GM21390 (cell line): ENCODE results near the gene ROBO1.
"Not testable (repeated sequence)": the region's sequence is repeated elsewhere in the genome, so short reads cannot be mapped to it uniquely, and the experiment has no call there.

Source experiments
- ATAC-seq: cut with Tn5 transposase; IDR thresholded peaks from one replicate; pipeline ENCODE4 v1.9.1; 2021; ENCODE audit not compliant: unreplicated experiment

The ROBO1 gene

DNA sequence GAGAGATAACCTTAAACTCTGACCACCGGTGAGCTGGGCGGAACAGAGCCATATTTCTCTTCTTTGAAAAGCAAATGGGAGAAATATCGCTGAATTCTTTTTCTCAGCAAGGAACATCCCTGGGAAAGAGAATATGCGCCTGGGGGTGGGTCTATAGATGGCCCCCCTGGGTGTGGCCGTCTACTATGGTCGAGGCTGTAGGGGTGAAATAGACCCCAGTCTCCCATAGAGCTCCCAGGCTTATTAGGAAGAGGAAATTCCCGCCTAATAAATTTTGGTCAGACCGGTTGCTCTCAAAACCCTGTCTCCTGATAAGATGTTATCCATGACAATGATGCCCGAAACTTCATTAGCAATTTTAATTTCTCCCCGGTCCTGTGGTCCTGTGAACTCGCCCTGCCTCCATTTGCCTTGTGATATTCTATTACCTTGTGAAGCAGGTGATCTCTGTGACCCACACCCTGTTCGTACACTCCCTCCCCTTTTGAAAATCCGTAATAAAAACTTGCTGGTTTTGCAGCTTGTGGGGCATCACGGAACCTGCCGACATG, 441.9 kb downstream of the ROBO1 start:
- not testable (repeated sequence) for ATAC-seq

DNA sequence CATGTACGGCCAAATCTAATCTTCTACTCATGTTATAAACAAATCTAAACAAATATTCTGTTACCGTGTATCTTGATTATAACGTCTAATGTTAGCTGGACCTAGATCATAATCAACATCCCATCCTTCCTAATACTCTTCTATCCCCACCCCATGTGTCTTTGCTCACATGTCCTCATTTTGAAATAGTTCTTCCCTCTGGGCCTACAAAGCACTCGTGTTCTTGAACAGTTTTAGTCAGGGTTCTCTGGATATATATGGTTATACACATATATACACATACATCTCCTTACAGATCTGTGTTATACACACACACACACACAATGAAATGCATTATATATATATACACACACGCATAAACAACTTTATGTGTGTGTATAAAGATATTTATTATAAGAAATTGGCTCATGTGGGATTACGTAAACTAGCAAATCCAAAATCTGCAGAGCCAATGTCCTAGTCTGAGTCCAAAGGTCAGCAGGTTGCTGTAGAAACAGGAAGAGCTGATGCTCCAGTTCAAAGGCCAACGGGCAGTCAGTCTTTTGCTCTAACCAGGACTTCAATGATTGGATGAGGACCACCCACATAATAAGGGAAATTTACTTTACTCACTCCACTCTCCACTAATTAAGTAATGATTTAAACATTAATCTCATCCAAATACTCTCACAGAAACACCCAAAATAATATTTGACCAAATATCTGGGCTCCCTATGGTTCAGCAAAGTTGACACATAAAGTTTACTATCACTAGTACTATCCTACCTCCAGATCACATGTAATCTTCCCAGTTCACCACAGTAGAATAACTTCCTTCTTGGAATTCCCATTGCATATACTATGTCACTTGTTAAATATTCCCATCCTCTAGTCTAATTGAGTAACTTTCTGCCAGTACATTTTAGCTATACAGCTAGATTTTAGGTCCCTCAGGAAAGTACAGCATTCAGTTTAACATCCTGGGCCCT, 450.0 kb downstream of the ROBO1 start:
- ATAC-seq: no peak

DNA sequence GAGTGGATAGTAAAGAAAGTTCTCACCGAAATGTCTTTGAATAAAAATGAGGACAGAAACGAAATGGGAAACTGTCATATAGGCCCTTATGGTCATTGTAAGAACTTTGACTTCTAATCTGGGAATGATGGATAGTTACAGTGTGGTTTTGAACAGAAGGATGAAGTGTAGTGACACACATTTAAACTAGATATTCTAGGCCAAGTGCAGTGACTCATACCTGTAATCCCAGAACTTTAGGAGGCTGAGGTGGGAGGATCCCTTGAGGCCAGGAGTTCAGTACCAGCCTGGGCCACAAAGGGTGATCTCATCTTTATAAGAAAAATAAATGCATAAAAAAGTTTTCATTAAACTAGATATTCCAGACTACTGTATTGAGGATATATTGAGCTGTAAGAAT, 452.8 kb downstream of the ROBO1 start:
- ATAC-seq: no peak

DNA sequence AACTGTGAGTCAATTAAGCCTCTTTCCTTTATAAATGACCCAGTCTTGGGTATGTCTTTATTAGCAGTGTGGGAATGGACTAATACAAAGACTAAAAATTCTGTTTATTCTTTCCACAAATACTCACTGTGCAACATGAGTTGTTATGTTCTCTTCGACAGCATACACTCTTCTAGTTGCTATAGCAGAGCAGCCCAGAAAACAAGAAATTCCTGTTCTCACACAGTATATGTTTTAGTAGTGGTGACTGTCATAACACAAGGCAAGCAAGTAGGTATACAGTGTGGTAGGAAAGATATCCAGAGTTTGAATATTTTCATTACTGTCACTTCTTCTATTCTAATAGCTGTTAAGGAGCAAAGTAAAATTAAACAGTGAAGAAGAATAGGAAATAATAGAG, 453.3 kb downstream of the ROBO1 start:
- no peak for ATAC-seq

DNA sequence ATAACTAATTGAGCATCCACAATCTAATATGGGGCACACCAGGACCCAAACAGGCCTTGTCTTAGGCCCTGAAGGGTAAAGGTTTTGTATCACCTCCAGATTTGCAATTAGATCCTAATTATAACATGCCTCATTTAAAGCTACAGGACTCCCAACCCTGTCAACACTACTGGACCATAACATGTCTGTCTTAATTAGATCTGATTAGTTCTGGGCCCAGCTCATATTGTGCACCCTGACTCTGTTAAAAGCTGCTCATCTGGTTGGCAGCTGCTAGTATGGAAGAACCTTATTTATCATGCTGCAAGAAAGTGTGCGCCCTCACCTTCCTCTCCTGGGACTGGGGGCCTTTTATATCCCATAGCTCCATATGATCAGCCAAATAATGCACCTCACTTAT, 457.8 kb downstream of the ROBO1 start:
- no peak for ATAC-seq

DNA sequence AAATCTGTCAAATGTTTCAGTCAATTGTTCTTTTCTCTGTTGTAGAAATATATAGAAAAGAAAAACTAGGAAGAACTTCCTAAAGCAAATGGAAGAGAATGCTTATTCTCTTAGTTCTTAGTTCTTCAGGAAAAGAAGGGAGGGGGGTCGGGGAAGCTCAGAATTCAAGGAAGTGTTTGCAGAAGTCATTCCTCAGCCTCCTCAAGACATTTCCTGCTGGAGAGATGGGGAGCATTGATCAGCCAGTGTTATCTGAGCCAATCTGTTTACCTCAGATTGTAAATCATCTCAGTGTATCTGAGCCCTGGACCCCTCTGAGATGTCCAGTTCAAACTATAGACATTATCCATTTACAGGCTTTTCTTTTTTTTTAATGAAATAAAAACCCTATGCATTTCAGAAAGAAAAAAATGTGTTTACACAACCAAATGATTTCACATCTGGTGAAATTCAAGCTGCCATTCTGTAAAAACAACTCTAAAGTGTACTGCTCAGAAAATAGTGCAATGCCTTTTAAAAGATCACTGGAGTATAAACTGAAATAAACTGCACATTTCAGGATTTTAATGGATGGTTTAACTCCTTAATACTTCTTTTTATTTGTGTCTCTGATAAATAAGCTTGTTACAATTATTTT, 460.7 kb downstream of the ROBO1 start:
- no peak for ATAC-seq

DNA sequence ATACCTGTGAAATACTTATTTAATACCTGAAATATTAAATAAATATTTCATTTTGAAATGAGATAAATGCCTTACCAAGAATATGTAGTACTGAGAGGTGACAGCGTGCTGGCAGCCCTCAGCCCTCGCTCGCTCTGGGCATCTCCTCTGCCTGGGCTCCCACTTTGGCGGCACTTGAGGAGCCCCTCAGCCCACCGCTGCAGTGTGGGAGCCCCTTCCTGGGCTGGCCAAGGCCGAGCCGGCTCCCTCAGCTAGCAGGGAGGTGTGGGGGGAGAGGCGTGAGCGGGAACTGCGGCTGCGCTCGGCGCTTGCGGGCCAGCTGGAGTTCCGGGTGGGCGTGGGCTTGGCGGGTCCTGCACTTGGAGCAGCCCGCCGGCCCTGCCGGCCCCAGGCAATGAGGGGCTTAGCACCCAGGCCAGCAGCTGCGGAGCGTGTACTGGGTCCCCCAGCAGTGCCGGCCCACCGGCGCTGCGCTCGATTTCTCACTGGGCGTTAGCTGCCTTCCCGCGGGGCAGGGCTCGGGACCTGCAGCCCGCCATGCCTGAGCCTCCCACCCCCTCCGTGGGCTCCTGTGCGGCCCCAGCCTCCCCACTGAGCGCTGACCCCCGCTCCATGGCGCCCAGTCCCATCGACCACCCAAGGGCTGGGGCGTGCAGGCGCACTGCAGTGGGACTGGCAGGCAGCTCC, 467.7 kb downstream of the ROBO1 start:
- ATAC-seq: not testable (repeated sequence)

DNA sequence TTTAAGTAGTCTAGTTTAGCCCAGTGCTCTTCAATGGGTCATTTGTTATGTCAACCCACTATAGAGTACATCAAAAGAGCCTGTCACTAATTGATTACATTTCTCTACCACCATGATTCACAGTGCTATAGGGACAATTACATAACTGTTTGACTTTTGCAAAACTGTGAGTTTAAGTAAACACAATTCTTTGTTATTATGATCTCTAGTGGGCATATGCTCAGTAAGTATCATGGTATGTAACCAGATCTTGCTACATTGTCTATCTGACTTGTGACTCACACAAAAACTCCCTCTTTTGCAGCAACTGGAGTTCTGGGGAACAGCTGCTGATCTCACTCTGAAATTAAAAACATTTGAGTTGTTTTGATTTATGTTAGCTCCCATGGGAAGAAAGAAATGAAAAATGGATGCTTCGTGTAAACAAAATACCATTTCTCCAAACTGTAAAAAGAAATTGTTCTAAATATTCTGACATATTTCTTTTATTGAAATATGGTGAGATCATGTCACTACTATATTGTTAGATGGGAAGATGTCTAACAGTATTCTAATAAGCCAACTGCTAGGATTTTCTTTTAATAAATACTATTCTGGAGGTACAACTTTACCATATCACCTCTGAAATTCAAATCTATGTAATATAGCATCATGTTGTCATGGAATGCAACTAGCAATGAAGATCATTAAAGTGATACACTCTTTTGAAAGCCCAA, 470.4 kb downstream of the ROBO1 start:
- ATAC-seq: no peak

DNA sequence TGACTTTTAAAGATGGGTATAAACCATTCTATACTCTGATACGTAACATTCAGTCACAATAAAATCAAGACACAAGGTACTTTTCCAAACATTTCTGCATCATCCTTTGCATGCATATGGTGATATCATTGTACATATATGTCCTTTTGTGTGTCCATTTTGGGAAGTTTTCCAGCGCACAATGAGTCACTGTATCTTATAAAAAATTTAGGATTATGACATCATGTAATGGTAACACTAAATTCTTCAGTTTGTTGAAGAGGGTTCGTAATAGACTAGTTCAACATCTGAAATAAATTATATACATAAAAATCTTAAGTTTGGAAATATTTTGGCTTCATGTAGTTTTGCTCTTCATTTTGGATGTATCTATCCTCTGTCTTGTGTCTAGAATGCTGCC, 480.9 kb downstream of the ROBO1 start:
- no peak for ATAC-seq

DNA sequence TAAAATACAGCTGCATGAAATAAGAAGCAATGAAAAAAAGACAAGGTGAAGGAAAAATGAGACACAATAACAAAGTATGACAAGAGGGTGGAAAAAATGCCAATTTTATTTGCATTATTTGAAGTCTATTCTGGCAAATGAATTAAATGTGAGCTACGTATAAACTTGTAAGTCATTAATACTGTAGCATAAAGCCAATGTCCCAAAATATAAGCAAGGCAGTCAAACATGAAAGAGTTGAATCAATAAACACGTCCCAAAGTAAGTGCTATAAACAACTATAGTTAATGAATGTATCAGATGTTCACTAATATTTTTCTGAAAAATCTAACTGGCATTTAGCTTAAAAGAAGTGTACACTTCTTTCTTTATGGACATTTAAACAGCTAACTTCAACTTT, 481.9 kb downstream of the ROBO1 start:
- no peak for ATAC-seq

DNA sequence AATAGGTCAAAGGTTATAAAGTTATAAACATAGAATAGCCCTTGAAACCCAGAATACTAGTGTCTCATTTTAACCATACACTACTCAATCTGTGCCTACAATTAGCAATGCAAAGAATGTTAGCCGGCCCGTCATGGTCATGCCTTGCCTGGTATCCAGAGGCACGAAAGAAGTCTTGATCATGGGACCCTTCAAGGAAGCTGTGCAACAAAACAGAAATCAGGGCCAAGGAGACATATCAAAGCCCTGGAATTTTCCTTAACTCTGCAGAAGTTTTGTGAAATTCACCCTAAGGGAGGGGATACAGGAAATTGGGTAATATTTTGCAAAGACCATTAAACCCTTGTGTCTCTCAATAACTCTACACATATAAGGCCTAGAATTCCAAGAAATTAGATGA, 482.4 kb downstream of the ROBO1 start:
- ATAC-seq: no peak

DNA sequence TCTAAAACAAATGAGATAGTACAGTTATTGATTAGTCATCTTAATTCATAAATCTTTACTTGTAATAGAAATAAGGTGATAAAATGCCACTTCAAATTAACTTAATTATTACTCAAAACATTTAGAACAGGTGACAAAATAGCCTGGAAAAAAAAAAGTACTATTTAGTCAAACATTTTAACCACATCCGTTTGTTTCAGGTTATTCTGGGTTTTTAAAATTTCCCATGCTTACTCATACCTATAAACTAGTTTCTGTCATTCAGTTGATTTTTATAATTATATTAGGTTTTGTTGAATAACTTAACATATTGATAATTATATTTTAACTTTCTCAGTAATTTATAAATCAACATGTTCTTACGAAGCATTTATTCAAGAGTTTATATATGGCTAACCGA, 483.0 kb downstream of the ROBO1 start:
- ATAC-seq: no peak

DNA sequence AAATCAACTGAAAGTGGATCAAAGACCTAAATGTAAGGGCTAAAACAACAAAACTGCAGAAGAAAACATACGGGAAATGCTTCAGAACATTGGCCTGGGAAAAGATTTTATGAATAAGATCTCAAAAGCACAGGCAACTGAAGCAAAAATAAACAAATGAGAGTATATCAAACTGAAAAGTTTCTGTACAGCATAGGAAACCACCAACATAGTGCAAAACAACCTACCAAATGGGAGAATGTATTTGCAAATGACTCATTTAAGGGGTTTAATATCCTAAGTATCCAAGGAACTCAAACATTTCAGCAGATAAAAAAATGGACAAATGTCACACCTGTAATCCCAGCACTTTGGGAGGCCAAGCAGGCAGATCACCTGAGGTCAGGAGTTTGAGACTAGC, 489.1 kb downstream of the ROBO1 start:
- ATAC-seq: no peak

DNA sequence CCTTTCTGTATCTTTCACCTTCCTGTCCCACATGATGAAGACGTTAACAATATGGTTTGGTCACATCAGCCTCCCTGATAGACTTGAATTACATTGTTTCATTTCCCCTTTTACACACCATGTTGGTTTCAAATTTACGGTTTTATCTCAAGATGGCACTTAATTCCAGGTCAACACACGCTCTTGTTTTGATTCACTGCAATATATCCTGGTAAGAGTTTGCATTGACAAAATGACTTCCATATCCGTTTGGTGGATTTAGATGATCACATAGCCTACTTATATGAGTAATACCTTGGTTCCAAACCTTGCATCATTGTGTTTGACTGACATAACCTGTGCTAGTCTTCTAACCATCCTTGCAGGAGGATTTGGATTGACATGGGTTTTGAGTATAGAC, 499.4 kb downstream of the ROBO1 start:
- no peak for ATAC-seq

DNA sequence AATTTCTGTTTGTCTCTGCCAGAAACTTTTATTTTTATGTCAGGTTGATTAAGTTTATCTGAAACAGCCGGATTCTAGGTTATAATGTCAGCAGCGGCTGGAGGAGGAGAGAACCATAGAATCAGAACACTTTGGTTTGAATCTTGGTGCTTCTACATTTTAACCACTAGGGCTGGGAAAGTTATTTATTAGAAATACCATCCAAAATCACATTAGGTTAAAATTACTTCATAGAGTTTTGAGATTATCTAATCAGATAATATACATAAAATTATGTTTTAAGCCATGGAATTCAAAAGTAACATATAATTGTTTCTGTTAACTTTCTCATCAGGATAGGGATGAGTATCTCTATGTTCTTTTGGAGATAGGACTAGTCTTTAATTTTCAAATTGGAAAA, 502.9 kb downstream of the ROBO1 start:
- ATAC-seq: no peak

DNA sequence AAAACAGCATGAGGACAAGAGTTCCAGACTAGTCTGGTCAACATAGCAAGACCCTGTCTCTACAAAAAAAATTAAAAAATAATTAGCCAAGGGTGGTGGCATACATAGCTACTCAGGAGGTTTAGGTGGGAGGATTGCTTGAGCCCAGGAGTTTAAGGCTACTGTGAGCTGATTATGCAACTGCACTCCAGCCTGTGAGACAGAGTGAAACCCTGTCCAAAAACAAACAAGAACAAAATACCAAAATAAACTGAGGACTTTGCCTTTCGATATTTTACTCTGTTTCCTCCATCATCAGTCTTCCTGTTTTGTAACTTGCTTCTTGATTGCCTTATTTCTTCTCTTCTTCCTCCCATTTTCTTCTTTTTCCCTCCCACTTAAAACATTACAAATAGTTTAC, 504.4 kb downstream of the ROBO1 start:
- no peak for ATAC-seq

DNA sequence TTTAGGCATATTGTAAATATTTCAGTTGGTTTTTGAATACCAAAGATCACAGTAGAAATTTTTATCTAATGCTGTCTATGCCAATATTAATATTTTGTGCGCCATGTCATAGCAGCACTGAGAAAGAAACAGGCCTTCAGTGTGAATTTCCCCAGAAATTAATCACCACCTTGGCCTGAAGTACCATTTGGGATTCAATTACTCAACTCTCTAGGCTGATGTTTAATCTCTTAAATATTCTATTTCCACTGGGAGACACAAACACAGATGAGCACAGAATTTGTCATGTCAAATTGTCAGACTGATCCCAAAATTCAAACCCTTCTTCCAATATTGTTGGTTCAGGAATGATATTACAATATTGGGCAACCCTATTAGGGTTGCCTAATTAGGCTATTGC, 509.3 kb downstream of the ROBO1 start:
- no peak for ATAC-seq

DNA sequence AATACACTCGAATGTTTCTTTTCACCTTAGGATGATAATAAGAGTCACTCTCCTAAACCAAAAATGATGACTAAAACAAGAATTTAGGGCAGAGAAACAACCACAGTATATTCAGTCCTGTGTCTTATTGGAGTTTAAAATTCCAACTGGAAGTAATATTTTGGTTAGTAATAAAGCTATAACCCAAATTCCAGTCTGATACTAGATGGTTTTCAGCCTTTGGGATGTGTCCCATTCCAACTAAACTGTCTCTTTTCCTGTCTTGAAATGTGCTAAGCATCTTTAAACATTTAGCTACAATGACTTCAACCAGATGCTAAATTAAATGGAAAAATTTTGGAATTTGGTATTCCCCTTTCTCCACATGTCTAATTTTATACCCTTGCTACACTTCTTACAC, 510.0 kb downstream of the ROBO1 start:
- ATAC-seq: no peak

DNA sequence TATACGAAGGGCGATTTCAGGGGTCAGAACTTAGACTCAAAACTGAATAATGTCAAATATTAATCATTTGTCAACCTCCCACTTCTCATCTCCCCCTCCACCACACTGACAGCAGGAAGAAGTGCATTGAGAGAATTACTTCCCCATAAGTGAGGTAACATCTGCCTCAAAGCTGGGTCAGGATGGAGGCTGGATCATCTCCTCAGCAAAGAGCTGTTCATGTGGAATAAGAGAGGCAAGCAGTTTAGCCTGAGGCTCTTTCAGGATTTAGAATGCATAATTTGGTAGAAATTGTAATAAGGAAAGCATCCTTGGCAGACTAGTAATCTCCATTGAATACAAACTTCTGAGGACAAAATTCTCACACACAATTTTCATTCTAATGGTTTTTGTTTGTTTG, 512.1 kb downstream of the ROBO1 start:
- no peak for ATAC-seq

DNA sequence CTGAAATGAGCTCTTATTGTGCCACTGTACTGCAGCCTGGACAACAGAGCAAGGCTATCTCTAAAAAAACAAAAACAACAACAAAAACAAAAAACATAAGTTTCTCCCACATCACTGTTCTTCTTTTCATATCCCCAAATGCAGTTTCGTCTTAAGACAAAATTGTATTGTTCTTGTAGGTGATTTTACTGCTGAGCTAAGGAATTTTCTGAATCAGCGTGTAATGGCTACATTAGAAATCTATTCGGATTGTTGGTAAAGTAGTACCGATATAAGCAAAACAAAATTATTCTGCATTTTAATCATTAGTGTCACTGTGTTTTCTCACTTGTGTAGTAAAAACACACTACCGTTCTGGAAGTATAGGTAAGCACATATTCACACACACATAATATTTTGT, 512.5 kb downstream of the ROBO1 start:
- no peak for ATAC-seq

DNA sequence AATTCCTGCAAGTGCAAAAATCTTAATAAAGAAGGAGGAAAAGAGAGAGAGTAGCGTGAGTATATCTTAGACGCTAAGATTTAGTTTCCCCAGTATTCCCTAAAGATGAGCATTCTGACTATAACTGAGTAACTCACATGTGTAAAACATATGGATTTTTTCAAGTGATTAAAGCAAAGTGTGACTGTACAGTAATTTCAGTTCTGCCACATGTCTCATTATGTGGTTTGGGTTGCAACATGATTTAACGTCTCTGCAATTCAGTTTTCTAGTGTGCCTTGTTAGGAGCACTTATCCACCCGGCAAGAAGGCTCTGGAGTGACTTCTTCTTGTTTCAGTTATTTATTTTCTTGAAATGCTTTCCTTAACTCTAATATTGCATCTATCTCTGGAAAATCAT, 514.1 kb downstream of the ROBO1 start:
- no peak for ATAC-seq
